ENCODE results near the gene ISOC2. TPM values are rescaled to one million over a fixed set of nuclear protein-coding genes. Genes with fewer than 3 reads are reported as not detected.

The ISOC2 gene
- total and polyA plus RNA-seq, 9 of the 15 experiments (the other 6 are each of a cell fraction or from before 2014, with no cell fraction given): 1.2 to 229 (median 58.3) TPM

- ChIA-PET CTCF (ENCODE audit: low intra/inter-chr PET ratio) (no interaction called here), POLR2A (interaction anchor here (0.7 to 3.6 kb wide), 8 partner anchors 8 to 370 kb away, joined by 3 to 30 read pairs (median 6); partner anchors contain the start of gene ZNF628)
- Histone ChIP-seq H2AFZ (ENCODE audit: low read depth, low read length) (peak overlapping the region; percentile 81), H3K4me1 (replicated peaks in 1 of 2; ENCODE audit: control insufficient read depth in 2 of 2, insufficient read depth in 2 of 2, low read length in 2 of 2) (peaks cover 25 to 73% of the 10 kb centered on the region in 2 experiments), H3K9me3 (replicated peaks; ENCODE audit: control insufficient read depth, insufficient read depth, low read depth, low read length) (no peaks in the 10 kb centered on the region), H3K9ac (ENCODE audit: insufficient read depth in 1 of 2, low read depth in 2 of 2, low read length in 2 of 2) (peak overlapping the region; percentile 82 to 98), H3K27ac (ENCODE audit: extremely low read depth, low read depth, low read length) (peak overlapping the region; percentile 83), H4K20me1 (replicated peaks; ENCODE audit: control insufficient read depth, insufficient read depth, low read length) (no peaks in the 10 kb centered on the region), H3K27me3 (ENCODE audit: control insufficient read depth in 2 of 2, insufficient read depth in 2 of 2, low read length in 2 of 2) (no peaks in the 10 kb centered on the region), H3K79me2 (ENCODE audit: control insufficient read depth, insufficient read depth, low read length) (peaks cover 12% of the 10 kb centered on the region; the same call in 2 of the 3 replicates), H3K4me3 (peak overlapping the region; percentile 80), H3K4me2 (ENCODE audit: insufficient read depth, low read length) (peak overlapping the region; percentile 87), H3K36me3 (ENCODE audit: control insufficient read depth, insufficient read depth, low read length) (peaks cover 31% of the 10 kb centered on the region; the same call in 2 of the 3 replicates), H3K9me1 (ENCODE audit: control insufficient read depth, insufficient read depth, low read length) (no peaks in the 10 kb centered on the region)
- DNase-seq (ENCODE audit: extremely low read depth in 1 of 4, low spot score in 3 of 4): peak in 1 of 4 experiments; percentile 39
- no peak for FAIRE-seq
- TSS peak; percentile 76 for BruUV-seq (replicated peaks)
- in situ Hi-C loops (cut with MboI) (no loop called here), intact Hi-C loops (cut with micrococcal nuclease) (no loop called here)
- 20% methylated on average over 11 of the region's 18 CpGs for WGBS (ENCODE audit: insufficient coverage, low coverage, missing lambda C conversion rate)
- ATAC-seq: peak; percentile 22
- no peak for TF ChIP-seq HOXB6 (CRISPR knock-in tag; IDR thresholded peaks at IDR 0.05; ENCODE audit: borderline replicate concordance)
- TF ChIP-seq CUX1 (CRISPR knock-in tag; IDR thresholded peaks at IDR 0.05): no peak
- TF ChIP-seq RNF219 (CRISPR knock-in tag; IDR thresholded peaks at IDR 0.05): no peak
- TF ChIP-seq ARID3A (IDR thresholded peaks at IDR 0.05; ENCODE audit: borderline replicate concordance, low read depth, low read length): no peak
- TF ChIP-seq SRSF9 (IDR thresholded peaks at IDR 0.05; ENCODE audit: borderline replicate concordance, low read depth, low read length): no peak
- no peak for TF ChIP-seq ZNF282 (CRISPR knock-in tag; IDR thresholded peaks at IDR 0.05)
- peak; percentile 82 for TF ChIP-seq PRDM10 (IDR thresholded peaks at IDR 0.05; ENCODE audit: partially characterized antibody)
These were observed 24.1 kb upstream of the ISOC2 start for GRCh38 chr19:55485439-55486011.
